ENCODE results near the gene ITGB7. TPM values are rescaled to one million over a fixed set of nuclear protein-coding genes. Genes with fewer than 3 reads are reported as not detected.
A peak's percentile ranks its signal among the peaks of the same experiment; 100 is the strongest.

ITGB7 gene
- total and polyA plus RNA-seq, 9 of the 15 experiments (the other 6 are each of a cell fraction or from before 2014, with no cell fraction given) = 0.06 to 2.0 (median 0.67) TPM

DNA sequence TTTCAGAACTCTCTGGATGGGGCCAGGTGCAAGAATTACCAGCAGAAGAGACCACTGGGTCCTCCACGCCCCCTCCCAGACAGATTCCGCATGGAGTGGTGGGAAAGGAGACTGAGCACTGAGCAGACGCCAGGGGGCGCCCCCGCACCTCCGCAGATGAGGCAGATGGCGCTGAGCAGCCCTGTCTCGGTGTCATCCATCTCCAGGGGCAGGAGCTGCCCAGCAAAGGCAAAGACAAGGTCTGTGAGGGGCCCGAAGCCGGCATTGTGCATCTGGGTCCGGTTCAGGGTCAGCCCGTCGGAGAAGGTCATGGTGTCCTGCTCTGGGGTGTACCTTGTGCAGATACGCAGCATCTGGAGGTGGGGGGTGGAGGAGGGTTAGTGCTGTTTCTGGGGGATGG, 6.3 kb upstream of the ITGB7 start (continued):
- TF ChIP-seq HNRNPUL1 (IDR thresholded peaks at IDR 0.05; ENCODE audit: low read length) (no peak), CBFA2T3 (IDR thresholded peaks at IDR 0.05) (no peak), MCM7 (IDR thresholded peaks at IDR 0.05) (no peak), CC2D1A (IDR thresholded peaks at IDR 0.05) (peak; percentile 95), CREB1 (IDR thresholded peaks at IDR 0.05) (no peak), CREB1 (CRISPR knock-in tag; IDR thresholded peaks at IDR 0.05) (no peak), NFIX (CRISPR knock-in tag; IDR thresholded peaks at IDR 0.05; ENCODE audit: low read depth) (no peak), JUN (IDR thresholded peaks at IDR 0.05; ENCODE audit: borderline replicate concordance, low read depth, low read length) (no peak), JUN (CRISPR knock-in tag; IDR thresholded peaks at IDR 0.05; ENCODE audit: borderline replicate concordance) (no peak), SLC30A9 (CRISPR knock-in tag; IDR thresholded peaks at IDR 0.05) (no peak), CREM (IDR thresholded peaks at IDR 0.05; ENCODE audit: low read depth) (peak; percentile 27; the same call in 1 of the 2 replicates), SAFB (IDR thresholded peaks at IDR 0.05; ENCODE audit: borderline replicate concordance, low read depth, low read length) (no peak), ELF4 (CRISPR knock-in tag; IDR thresholded peaks at IDR 0.05) (no peak), ZNF444 (CRISPR knock-in tag; IDR thresholded peaks at IDR 0.05) (no peak)
- TF ChIP-seq, protein P1, sequence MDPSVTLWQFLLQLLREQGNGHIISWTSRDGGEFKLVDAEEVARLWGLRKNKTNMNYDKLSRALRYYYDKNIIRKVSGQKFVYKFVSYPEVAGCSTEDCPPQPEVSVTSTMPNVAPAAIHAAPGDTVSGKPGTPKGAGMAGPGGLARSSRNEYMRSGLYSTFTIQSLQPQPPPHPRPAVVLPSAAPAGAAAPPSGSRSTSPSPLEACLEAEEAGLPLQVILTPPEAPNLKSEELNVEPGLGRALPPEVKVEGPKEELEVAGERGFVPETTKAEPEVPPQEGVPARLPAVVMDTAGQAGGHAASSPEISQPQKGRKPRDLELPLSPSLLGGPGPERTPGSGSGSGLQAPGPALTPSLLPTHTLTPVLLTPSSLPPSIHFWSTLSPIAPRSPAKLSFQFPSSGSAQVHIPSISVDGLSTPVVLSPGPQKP (CRISPR knock-in tag; IDR thresholded peaks at IDR 0.05) = no peak
- TF ChIP-seq, protein P2, sequence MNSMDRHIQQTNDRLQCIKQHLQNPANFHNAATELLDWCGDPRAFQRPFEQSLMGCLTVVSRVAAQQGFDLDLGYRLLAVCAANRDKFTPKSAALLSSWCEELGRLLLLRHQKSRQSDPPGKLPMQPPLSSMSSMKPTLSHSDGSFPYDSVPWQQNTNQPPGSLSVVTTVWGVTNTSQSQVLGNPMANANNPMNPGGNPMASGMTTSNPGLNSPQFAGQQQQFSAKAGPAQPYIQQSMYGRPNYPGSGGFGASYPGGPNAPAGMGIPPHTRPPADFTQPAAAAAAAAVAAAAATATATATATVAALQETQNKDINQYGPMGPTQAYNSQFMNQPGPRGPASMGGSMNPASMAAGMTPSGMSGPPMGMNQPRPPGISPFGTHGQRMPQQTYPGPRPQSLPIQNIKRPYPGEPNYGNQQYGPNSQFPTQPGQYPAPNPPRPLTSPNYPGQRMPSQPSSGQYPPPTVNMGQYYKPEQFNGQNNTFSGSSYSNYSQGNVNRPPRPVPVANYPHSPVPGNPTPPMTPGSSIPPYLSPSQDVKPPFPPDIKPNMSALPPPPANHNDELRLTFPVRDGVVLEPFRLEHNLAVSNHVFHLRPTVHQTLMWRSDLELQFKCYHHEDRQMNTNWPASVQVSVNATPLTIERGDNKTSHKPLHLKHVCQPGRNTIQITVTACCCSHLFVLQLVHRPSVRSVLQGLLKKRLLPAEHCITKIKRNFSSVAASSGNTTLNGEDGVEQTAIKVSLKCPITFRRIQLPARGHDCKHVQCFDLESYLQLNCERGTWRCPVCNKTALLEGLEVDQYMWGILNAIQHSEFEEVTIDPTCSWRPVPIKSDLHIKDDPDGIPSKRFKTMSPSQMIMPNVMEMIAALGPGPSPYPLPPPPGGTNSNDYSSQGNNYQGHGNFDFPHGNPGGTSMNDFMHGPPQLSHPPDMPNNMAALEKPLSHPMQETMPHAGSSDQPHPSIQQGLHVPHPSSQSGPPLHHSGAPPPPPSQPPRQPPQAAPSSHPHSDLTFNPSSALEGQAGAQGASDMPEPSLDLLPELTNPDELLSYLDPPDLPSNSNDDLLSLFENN (IDR thresholded peaks at IDR 0.05; ENCODE audit: low read depth in 2 of 2, low read length in 2 of 2) = no peak
- TF ChIP-seq, protein P3, sequence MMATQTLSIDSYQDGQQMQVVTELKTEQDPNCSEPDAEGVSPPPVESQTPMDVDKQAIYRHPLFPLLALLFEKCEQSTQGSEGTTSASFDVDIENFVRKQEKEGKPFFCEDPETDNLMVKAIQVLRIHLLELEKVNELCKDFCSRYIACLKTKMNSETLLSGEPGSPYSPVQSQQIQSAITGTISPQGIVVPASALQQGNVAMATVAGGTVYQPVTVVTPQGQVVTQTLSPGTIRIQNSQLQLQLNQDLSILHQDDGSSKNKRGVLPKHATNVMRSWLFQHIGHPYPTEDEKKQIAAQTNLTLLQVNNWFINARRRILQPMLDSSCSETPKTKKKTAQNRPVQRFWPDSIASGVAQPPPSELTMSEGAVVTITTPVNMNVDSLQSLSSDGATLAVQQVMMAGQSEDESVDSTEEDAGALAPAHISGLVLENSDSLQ (IDR thresholded peaks at IDR 0.05) = peak; percentile 51; the same call in 1 of the 2 replicates
- TF ChIP-seq, protein P4, sequence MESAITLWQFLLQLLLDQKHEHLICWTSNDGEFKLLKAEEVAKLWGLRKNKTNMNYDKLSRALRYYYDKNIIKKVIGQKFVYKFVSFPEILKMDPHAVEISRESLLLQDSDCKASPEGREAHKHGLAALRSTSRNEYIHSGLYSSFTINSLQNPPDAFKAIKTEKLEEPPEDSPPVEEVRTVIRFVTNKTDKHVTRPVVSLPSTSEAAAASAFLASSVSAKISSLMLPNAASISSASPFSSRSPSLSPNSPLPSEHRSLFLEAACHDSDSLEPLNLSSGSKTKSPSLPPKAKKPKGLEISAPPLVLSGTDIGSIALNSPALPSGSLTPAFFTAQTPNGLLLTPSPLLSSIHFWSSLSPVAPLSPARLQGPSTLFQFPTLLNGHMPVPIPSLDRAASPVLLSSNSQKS (CRISPR knock-in tag; IDR thresholded peaks at IDR 0.05) = no peak
- TF ChIP-seq, protein P5, sequence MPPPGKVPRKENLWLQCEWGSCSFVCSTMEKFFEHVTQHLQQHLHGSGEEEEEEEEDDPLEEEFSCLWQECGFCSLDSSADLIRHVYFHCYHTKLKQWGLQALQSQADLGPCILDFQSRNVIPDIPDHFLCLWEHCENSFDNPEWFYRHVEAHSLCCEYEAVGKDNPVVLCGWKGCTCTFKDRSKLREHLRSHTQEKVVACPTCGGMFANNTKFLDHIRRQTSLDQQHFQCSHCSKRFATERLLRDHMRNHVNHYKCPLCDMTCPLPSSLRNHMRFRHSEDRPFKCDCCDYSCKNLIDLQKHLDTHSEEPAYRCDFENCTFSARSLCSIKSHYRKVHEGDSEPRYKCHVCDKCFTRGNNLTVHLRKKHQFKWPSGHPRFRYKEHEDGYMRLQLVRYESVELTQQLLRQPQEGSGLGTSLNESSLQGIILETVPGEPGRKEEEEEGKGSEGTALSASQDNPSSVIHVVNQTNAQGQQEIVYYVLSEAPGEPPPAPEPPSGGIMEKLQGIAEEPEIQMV (tag; conservative IDR thresholded peaks at IDR 0.05; ENCODE audit: low read depth) = no peak
